H7 (cell line): ENCODE results near the gene ZNF276. TPM values are rescaled to one million over a fixed set of nuclear protein-coding genes. Genes with fewer than 3 reads are reported as not detected.
"Not testable (repeated sequence)": the region's sequence is repeated elsewhere in the genome, so short reads cannot be mapped to it uniquely, and the experiment has no call there.

ENCODE experiments used
- DNase-seq: peaks from one replicate; pipeline ENCODE4 v3.0.0; 2012
- H3K27me3 ChIP-seq: 2 replicates; pipeline ENCODE4 v1.6.0; 2011; ENCODE audit warnings: mild to moderate bottlenecking, low read length; ENCODE audit not compliant: control insufficient read depth, insufficient read depth
- H3K36me3 ChIP-seq: replicated peaks from 2 replicates; pipeline ENCODE4 v1.5.1; 2011; ENCODE audit warnings: low read length; ENCODE audit not compliant: control insufficient read depth, insufficient read depth
- H3K4me3 ChIP-seq: 2 replicates; pipeline ENCODE4 v1.5.1; 2011; ENCODE audit warnings: low read depth, mild to moderate bottlenecking, control low read depth, low read length, moderate library complexity; ENCODE audit not compliant: insufficient read depth
- total RNA-seq: library from RNA; depleted of rRNA; stranded (reverse); fragments of >200 nt; shearing (Covaris generic); gene quantifications from 2 replicates; pipeline ENCODE4 v1.2.3, GENCODE V29; 2014

ZNF276 gene
- total RNA-seq, 1 experiment from 2014 or later, result 8.0 TPM

GRCh38 chr16:89759746-89760340, 38.5 kb downstream of the ZNF276 start:
- H3K36me3 ChIP-seq, result peaks cover 39% of the 10 kb centered on the region

DNA sequence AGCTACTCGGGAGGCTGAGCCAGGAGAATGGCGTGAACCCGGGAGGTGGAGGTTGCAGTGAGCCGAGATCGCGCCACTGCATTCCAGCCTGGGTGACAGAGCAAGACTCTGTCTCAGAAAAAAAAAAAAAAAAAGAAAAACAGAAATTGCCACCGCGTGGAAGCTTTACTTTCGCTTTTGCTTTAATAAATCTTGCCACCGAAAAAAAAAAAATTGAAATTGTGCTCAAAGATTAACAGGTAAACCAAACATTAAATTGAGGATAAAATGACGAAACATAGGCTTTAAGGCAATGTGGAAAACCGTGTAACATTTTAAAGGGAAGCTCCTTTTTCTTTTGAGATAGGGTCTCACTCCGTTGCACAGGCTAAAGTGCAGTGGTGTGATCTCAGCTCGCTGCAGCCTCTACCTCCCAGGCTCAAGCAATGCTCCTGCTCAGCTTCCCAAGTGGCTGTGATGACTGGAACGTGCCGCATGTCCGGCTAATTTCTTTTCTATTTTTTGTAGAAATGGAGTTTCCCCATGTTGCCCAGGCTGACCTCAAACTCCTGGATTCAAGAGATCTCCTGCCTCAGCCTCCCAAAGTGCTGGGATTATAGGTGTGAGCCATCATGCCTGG, 40.1 kb downstream of the ZNF276 start:
- no peaks in the 10 kb centered on the region for H3K27me3 ChIP-seq
- peaks cover 46% of the 10 kb centered on the region for H3K36me3 ChIP-seq
- no peak for DNase-seq
- no peak overlapping the region for H3K4me3 ChIP-seq

More at GRCh38 chr16:89759746-89760340, 38.5 kb downstream of the ZNF276 start:
- Histone ChIP-seq H3K27me3 (no peaks in the 10 kb centered on the region), H3K4me3 (no peak overlapping the region)
- DNase-seq, result no peak

DNA sequence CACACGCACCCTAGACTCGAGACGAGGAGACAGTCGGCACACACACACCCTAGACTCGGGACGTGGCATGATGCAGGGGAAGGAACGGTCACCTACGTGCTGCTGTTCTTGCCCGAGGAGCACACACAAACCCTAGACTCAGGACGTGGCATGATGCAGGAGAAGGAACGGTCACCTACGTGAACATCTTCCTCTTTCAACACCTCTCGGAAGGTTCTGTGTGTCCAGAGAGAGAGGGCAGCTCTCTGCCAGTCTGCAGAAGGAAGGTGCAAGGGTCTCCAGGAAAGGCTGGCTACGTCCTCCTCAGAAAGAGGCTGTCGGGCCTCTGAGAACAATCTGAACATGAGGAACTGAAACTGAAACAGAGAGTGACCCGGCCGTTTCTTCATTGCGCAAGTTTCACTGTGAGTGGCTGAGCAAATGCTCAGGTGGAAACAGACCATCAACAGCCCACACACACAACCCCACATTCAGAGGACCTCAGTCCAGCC, 43.4 kb downstream of the ZNF276 start:
- H3K27me3 ChIP-seq, result no peaks in the 10 kb centered on the region
- H3K36me3 ChIP-seq, result peaks cover 38% of the 10 kb centered on the region
- H3K4me3 ChIP-seq, result no peak overlapping the region
- DNase-seq, result peak; percentile 8

DNA sequence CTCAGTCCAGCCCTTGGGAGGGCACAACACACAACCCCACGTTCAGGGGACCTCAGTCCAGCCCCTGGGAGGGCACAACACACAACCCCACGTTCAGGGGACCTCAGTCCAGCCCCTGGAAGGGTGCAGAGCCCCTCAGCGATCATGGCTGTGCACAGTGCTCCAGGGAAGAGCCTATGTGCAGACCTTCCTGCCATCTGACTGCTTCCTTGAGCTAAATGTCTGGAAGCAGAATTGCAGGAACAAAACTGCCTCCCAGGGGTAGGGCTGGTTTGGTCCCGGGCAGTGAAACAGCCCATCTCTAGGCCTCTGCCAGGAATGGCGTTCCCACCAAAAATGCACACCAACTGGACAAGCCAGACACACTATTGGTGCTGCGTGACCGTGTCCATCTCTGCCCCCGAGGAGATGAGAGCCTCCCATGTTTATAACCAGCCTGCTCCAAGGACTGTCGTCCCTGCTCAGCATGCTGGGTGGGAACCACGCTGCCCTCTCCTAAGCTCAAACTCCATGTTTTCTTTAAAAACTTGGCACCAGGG, 44.0 kb downstream of the ZNF276 start:
- Histone ChIP-seq H3K4me3 (no peak overlapping the region), H3K27me3 (no peaks in the 10 kb centered on the region), H3K36me3 (peaks cover 43% of the 10 kb centered on the region)
- peak; percentile 16 for DNase-seq

GRCh38 chr16:89770367-89770766, 49.0 kb downstream of the ZNF276 start:
- H3K27me3 ChIP-seq, result no peaks in the 10 kb centered on the region
- H3K36me3 ChIP-seq, result peaks cover 45% of the 10 kb centered on the region
- no peak overlapping the region for H3K4me3 ChIP-seq
- DNase-seq, result peak; percentile 34

- peaks cover 50% of the 10 kb centered on the region for H3K36me3 ChIP-seq
Measured at GRCh38 chr16:89775223-89775622, 53.9 kb downstream of the ZNF276 start.

GRCh38 chr16:89778211-89778610, 56.9 kb downstream of the ZNF276 start:
- H3K4me3 ChIP-seq, DNase-seq, H3K27me3 ChIP-seq: not testable (repeated sequence)
- H3K36me3 ChIP-seq, result peaks cover 32% of the 10 kb centered on the region

More at GRCh38 chr16:89775223-89775622, 53.9 kb downstream of the ZNF276 start:
- H3K4me3 ChIP-seq, result no peak overlapping the region
- H3K27me3 ChIP-seq, result no peaks in the 10 kb centered on the region
- DNase-seq, result no peak

- DNase-seq, result no peak
- H3K4me3 ChIP-seq, result no peak overlapping the region
- no peaks in the 10 kb centered on the region for H3K27me3 ChIP-seq
- peaks cover 32% of the 10 kb centered on the region for H3K36me3 ChIP-seq
Measured at GRCh38 chr16:89779231-89779908, 58.0 kb downstream of the ZNF276 start.

DNA sequence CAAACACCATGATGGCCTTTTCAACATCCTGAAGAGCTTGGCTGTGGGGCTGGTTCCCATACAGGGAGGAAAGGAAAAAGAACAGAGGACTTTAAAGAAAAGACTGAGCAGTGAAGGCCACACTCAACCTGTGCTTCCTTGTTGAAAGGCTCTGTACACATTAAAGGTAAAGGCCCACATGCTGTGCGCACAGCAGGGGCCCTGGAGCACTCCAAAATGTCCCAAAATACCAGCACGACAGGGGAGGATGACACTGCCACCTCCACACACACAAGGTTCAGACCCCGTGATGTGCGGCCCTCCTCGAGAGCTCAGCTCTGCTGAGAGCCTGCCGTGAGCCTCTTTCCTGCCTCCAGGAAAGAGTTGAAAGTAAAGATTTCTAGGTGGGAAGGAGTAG, 58.6 kb downstream of the ZNF276 start:
- Histone ChIP-seq H3K36me3 (peaks cover 36% of the 10 kb centered on the region), H3K27me3 (no peaks in the 10 kb centered on the region), H3K4me3 (no peak overlapping the region)
- DNase-seq, result peak; percentile 37

DNA sequence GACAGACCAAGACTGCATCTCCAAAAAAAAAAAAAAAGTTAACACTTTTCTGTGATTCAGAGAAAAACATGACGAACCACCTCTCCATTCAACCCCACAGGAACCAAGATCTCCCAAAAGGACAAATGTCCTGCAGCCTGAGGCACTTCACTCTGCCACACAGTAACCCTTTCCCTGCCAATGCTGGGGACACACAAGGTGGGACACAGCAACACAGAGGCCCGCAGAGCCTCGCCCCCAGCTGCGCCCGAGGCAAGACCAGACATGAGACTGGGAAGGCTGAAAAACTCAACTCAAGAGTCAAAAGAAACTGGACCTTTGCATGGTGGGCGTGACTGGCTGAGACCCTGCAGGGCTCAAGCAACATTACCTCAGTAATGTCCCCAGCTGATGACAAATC, 61.2 kb downstream of the ZNF276 start:
- Histone ChIP-seq H3K36me3 (peaks cover 41% of the 10 kb centered on the region), H3K4me3 (no peak overlapping the region), H3K27me3 (no peaks in the 10 kb centered on the region)
- no peak for DNase-seq

GRCh38 chr16:89783952-89784351, 62.6 kb downstream of the ZNF276 start:
- peaks cover 34% of the 10 kb centered on the region for H3K36me3 ChIP-seq
- not testable (repeated sequence) for DNase-seq, H3K4me3 ChIP-seq, H3K27me3 ChIP-seq

GRCh38 chr16:89784406-89784805, 63.1 kb downstream of the ZNF276 start:
- Histone ChIP-seq H3K27me3 (no peaks in the 10 kb centered on the region), H3K4me3 (no peak overlapping the region), H3K36me3 (peaks cover 32% of the 10 kb centered on the region)
- DNase-seq, result no peak

- H3K4me3 ChIP-seq, result no peak overlapping the region
- DNase-seq, result no peak
- H3K36me3 ChIP-seq, result peaks cover 31% of the 10 kb centered on the region
- H3K27me3 ChIP-seq, result no peaks in the 10 kb centered on the region
Measured at GRCh38 chr16:89785523-89786155, 64.3 kb downstream of the ZNF276 start.

DNA sequence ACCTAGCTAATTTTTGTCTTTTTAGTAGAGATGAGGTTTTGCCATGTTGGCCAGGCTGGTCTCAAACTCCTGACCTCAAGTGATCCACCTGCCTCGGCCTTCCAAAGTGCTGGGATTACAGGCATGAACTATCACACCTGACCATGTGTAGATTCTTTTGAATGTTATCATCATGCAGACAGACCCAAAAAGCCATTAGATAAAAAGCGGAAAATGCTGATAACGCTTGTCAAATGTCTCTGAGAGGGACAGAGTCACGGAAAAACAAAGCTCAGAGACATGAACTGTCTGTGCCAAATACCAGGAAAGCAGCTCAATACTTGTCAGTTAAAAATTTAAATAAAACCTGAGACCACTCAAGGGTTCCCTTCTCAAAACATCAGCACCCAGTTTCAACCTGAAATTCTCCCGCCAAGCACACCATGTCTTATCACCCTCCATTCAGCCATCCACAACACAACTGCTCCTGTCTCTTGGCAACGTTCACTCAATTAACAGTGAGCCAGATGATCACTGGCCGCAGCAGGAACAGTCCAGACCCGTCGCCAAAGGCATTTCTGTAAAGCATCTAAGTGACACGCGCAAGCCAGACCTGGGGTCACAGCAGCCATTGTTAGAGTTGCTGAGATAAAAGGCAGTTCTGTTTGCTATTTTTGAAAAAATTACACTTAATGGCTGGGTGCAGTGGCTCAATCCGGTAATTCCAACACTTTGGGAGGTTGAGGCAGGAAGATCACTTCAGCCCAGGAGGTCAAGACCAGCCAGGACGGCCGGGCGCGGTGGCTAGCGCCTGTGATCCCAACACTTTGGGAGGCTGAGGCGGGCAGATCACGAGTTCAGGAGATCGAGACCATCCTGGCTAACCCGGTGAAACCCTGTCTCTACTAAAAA, 65.4 kb downstream of the ZNF276 start:
- DNase-seq, result no peak
- Histone ChIP-seq H3K36me3 (peaks cover 41% of the 10 kb centered on the region), H3K27me3 (no peaks in the 10 kb centered on the region), H3K4me3 (no peak overlapping the region)
